OCI-LY1 (cell line): Measurements from ENCODE around the gene NDUFB3.

ENCODE experiments used
- EZH2 ChIP-seq: fragments of 200-600 bp; sonication (generic), shearing (Covaris generic); IDR thresholded peaks from 2 replicates; pipeline ENCODE4 v1.8.0; 2017; ENCODE audit warnings: borderline replicate concordance, mixed run types, mild to moderate bottlenecking, antibody characterized with exemption, low read length, moderate library complexity, mixed read lengths
- TF ChIP-seq, protein P1 (sequence below): fragments of 200-600 bp; sonication (generic), shearing (Covaris generic); IDR thresholded peaks from 2 replicates; pipeline ENCODE4 v1.5.1; 2017; ENCODE audit warnings: mild to moderate bottlenecking, antibody characterized with exemption, low read length, moderate library complexity, mixed read lengths

- TF ChIP-seq, protein P1, sequence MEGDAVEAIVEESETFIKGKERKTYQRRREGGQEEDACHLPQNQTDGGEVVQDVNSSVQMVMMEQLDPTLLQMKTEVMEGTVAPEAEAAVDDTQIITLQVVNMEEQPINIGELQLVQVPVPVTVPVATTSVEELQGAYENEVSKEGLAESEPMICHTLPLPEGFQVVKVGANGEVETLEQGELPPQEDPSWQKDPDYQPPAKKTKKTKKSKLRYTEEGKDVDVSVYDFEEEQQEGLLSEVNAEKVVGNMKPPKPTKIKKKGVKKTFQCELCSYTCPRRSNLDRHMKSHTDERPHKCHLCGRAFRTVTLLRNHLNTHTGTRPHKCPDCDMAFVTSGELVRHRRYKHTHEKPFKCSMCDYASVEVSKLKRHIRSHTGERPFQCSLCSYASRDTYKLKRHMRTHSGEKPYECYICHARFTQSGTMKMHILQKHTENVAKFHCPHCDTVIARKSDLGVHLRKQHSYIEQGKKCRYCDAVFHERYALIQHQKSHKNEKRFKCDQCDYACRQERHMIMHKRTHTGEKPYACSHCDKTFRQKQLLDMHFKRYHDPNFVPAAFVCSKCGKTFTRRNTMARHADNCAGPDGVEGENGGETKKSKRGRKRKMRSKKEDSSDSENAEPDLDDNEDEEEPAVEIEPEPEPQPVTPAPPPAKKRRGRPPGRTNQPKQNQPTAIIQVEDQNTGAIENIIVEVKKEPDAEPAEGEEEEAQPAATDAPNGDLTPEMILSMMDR = no peak
- no peak for TF ChIP-seq EZH2
Observed at GRCh38 chr2:201059961-201060755, 11.6 kb upstream of the NDUFB3 start.
